ENCODE measurements around the gene CLSTN2.

DNA sequence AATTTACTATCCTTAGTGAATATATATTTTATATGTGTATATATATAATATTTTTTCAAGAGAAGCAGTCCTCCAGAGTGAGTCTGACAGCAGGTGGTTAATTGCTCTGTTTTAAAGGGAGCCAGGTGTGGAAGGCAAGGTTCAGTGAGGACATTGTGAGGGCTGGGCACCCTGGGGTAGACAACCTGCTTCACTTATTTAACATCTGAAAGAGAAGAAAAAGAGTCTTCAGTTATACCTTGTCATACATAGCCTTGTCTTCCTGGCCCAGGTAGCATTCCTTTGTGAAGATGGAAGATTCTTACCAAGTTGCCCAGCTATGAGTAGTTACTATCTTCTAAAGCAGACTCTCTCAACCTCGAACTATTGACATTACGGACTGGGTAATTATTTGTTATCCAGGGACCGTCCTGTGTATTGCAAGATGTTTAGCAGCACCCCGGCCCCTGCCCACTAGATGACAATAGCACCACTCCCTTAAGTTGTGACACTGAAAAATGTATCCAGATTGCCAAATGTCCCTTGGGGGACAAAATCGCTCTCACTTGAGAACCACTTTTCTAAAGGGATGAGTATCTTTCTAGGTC lies 406.9 kb downstream of the CLSTN2 start:
- TF ChIP-seq, protein P1, sequence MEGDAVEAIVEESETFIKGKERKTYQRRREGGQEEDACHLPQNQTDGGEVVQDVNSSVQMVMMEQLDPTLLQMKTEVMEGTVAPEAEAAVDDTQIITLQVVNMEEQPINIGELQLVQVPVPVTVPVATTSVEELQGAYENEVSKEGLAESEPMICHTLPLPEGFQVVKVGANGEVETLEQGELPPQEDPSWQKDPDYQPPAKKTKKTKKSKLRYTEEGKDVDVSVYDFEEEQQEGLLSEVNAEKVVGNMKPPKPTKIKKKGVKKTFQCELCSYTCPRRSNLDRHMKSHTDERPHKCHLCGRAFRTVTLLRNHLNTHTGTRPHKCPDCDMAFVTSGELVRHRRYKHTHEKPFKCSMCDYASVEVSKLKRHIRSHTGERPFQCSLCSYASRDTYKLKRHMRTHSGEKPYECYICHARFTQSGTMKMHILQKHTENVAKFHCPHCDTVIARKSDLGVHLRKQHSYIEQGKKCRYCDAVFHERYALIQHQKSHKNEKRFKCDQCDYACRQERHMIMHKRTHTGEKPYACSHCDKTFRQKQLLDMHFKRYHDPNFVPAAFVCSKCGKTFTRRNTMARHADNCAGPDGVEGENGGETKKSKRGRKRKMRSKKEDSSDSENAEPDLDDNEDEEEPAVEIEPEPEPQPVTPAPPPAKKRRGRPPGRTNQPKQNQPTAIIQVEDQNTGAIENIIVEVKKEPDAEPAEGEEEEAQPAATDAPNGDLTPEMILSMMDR (IDR thresholded peaks at IDR 0.05): no peak
- no peak for TF ChIP-seq EP300 (IDR thresholded peaks at IDR 0.05)
